ENCODE data around the gene GOLGA2. TPM values are rescaled to one million over a fixed set of nuclear protein-coding genes. Genes with fewer than 3 reads are reported as not detected.

GOLGA2 gene
- total RNA-seq, 1 experiment from 2014 or later = 60.5 TPM

DNA sequence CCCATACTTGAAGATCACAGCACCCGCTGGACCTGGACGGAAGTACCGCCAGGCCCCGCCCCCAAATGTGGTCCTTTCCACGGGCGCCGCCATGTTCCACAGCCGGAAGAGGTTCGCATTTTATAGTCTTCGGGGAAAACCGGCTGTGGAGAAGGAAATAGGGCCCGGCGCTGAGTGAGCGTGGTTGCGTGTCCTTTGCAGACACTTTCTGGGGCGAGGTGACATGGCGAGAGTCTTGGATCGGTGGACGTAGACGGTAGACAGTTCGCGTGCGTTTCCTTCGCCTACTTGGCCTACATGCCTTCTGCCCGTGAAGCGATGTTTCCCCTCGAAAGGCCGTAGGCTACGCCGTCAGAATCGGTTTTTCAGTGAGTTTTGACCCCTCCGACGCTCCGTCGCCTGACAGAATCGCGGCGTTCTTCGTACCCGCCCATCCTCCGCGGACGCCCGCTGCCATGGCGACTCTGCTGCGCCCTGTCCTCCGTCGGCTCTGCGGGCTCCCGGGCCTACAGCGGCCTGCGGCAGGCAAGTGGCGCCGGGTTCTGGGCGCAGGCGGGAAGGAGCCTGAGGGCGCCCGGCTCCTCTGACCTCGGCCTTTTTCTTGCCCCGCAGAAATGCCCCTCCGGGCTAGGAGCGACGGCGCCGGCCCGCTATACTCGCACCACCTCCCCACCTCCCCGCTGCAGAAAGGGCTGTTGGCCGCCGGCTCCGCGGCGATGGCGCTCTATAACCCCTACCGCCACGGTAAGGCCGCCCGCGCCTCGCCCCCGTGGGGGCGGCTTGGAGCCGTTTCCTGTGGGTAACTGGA is 46.8 kb upstream of the GOLGA2 start, which contains the start of the genes COQ4 and TRUB2:
Gene COQ4 (plus strand): TSS at position 436 of the 808 bp plus-strand sequence. CDS start 20 bp downstream, at position 456.
Gene TRUB2 (minus strand): TSS at position 44 of the 808 bp plus-strand sequence. CDS start 39 bp downstream, at position 5.
- H3K27me3 ChIP-seq (ENCODE audit: low read length) = no peaks in the 10 kb centered on the region
- peak within 1 kb of the TSS; percentile 95 for H3K9ac ChIP-seq (ENCODE audit: low read length)
- H3K4me3 ChIP-seq (ENCODE audit: low read length) = peak within 1 kb of the TSS; percentile 85
- H3K9me3 ChIP-seq (ENCODE audit: low read length) = no peaks in the 10 kb centered on the region
- ChIA-PET POLR2A (ENCODE audit: unreplicated experiment) (interaction anchor here (0.6 kb wide), 1 partner anchor 58 kb away, joined by 4 read pairs; no protein-coding TSS in a partner anchor), CTCF (no interaction called here)
- intact Hi-C loops (cut with micrococcal nuclease) = loop anchor here (2.0 kb wide), 2 partner anchors 18 to 28 kb away; partner anchors contain the start of gene SLC27A4
- ATAC-seq (peak; percentile 89), DNase-seq (peak; percentile 89)
- H3K4me2 ChIP-seq (ENCODE audit: low read length) = peak within 1 kb of the TSS; percentile 85
- TF ChIP-seq, protein P1, sequence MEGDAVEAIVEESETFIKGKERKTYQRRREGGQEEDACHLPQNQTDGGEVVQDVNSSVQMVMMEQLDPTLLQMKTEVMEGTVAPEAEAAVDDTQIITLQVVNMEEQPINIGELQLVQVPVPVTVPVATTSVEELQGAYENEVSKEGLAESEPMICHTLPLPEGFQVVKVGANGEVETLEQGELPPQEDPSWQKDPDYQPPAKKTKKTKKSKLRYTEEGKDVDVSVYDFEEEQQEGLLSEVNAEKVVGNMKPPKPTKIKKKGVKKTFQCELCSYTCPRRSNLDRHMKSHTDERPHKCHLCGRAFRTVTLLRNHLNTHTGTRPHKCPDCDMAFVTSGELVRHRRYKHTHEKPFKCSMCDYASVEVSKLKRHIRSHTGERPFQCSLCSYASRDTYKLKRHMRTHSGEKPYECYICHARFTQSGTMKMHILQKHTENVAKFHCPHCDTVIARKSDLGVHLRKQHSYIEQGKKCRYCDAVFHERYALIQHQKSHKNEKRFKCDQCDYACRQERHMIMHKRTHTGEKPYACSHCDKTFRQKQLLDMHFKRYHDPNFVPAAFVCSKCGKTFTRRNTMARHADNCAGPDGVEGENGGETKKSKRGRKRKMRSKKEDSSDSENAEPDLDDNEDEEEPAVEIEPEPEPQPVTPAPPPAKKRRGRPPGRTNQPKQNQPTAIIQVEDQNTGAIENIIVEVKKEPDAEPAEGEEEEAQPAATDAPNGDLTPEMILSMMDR (conservative IDR thresholded peaks at IDR 0.05; ENCODE audit: low read depth, low read length) = no peak
- TF ChIP-seq EZH2phosphoT487 (IDR thresholded peaks at IDR 0.05; ENCODE audit: borderline replicate concordance, low read length) (no peak), EZH2 (IDR thresholded peaks at IDR 0.05; ENCODE audit: low read length, unreplicated experiment) (no peak)
- H3K27ac ChIP-seq (ENCODE audit: low read length) = peak within 1 kb of the TSS; percentile 86
- no peaks in the 10 kb centered on the region for H3F3A ChIP-seq (ENCODE audit: low read length, unreplicated experiment)
- no peaks in the 10 kb centered on the region for H3K9me2 ChIP-seq (replicated peaks; ENCODE audit: low read length)
- BruUV-seq (replicated peaks) = no TSS peak
- H3K79me2 ChIP-seq (ENCODE audit: low read length) = peaks cover 41% of the 10 kb centered on the region
- H3K36me3 ChIP-seq (ENCODE audit: low read depth, low read length) = peaks cover 4% of the 10 kb centered on the region; the same call in 1 of the 2 replicates
- no peaks in the 10 kb centered on the region for H4K20me1 ChIP-seq (ENCODE audit: low read length)
- H3K4me1 ChIP-seq (ENCODE audit: insufficient read depth, low read length) = peaks cover 6% of the 10 kb centered on the region; the same call in 1 of the 2 replicates
- H2AFZ ChIP-seq (ENCODE audit: low read length) = peak within 1 kb of the TSS; percentile 90

GRCh38 chr9:128321879-128322403 is 46.1 kb upstream of the GOLGA2 start:
- DNase-seq (no peak), ATAC-seq (peak; percentile 28)
- Histone ChIP-seq H3K4me1 (ENCODE audit: insufficient read depth, low read length) (peaks cover 6% of the 10 kb centered on the region; the same call in 1 of the 2 replicates), H3K27me3 (ENCODE audit: low read length) (no peaks in the 10 kb centered on the region), H3K9me2 (replicated peaks; ENCODE audit: low read length) (no peaks in the 10 kb centered on the region), H3K4me2 (ENCODE audit: low read length) (peak overlapping the region; percentile 85), H3K79me2 (ENCODE audit: low read length) (peaks cover 41% of the 10 kb centered on the region), H3K9ac (ENCODE audit: low read length) (peak overlapping the region; percentile 95), H2AFZ (ENCODE audit: low read length) (peak overlapping the region; percentile 90), H3K36me3 (ENCODE audit: low read depth, low read length) (peaks cover 4% of the 10 kb centered on the region; the same call in 1 of the 2 replicates), H4K20me1 (ENCODE audit: low read length) (no peaks in the 10 kb centered on the region), H3K9me3 (ENCODE audit: low read length) (no peaks in the 10 kb centered on the region), H3K27ac (ENCODE audit: low read length) (peak overlapping the region; percentile 86; the same call in 1 of the 2 replicates), H3F3A (ENCODE audit: low read length, unreplicated experiment) (no peaks in the 10 kb centered on the region), H3K4me3 (ENCODE audit: low read length) (peak overlapping the region; percentile 85)
- ChIA-PET CTCF (interaction anchor here (0.6 kb wide), 1 partner anchor 17 kb away, joined by 3 read pairs; no protein-coding TSS in a partner anchor), POLR2A (ENCODE audit: unreplicated experiment) (interaction anchor here (0.6 kb wide), 1 partner anchor 57 kb away, joined by 4 read pairs; no protein-coding TSS in a partner anchor)
- intact Hi-C loops (cut with micrococcal nuclease) = loop anchor here (2.0 kb wide), 2 partner anchors 19 to 27 kb away; partner anchors contain the start of gene SLC27A4
- TF ChIP-seq EZH2 (IDR thresholded peaks at IDR 0.05; ENCODE audit: low read length, unreplicated experiment) (no peak), EZH2phosphoT487 (IDR thresholded peaks at IDR 0.05; ENCODE audit: borderline replicate concordance, low read length) (no peak)
- TF ChIP-seq, protein P1 (conservative IDR thresholded peaks at IDR 0.05; ENCODE audit: low read depth, low read length) = no peak
- BruUV-seq (replicated peaks) = TSS peak; percentile 80

Data from PC-3 (cell line).